ENCODE measurements around the gene GCFC2. TPM values are rescaled to one million over a fixed set of nuclear protein-coding genes. Genes with fewer than 3 reads are reported as not detected.

The GCFC2 gene
- total and polyA plus RNA-seq, 9 donors: 15.8 to 40.5 (median 24.5) TPM

DNA sequence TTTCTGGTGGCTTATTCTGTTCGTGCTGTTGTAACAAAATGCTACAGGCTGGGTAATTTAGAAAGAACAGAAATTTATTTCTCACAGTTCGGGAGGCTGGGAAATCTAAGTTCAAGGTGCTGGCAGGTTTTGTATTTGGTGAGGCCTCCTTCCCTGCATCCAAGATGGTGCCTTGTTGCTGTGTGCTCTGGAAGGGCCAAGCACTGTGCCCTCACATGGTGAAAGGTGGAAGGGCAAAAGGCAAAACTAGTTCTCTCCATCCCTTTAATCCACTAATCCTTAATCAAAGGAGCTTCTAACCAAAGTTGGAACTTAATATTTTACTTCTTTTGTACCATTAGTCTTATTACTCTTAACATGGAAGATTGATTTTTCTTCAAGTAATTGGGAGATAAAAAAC is 56.7 kb downstream of the GCFC2 start:
- Histone ChIP-seq H3K9me3 (peaks cover 0 to 3% of the 10 kb centered on the region in 2 donors), H3K4me1 (ENCODE audit: insufficient read depth) (no peaks in the 10 kb centered on the region), H3K27ac (no peak overlapping the region), H3K36me3 (no peaks in the 10 kb centered on the region), H3K27me3 (no peaks in the 10 kb centered on the region), H3K4me3 (no peak overlapping the region)
- 94 to 98% (median 96%) methylated on average over 2 of the region's 2 CpGs for WGBS, 3 donors
- intact Hi-C loops (cut with DNase I): no loop called here
- no peak for DNase-seq
- no peak for TF ChIP-seq POLR2A (IDR thresholded peaks at IDR 0.05)
- TF ChIP-seq EP300 (IDR thresholded peaks at IDR 0.05): no peak
- TF ChIP-seq, protein P1, sequence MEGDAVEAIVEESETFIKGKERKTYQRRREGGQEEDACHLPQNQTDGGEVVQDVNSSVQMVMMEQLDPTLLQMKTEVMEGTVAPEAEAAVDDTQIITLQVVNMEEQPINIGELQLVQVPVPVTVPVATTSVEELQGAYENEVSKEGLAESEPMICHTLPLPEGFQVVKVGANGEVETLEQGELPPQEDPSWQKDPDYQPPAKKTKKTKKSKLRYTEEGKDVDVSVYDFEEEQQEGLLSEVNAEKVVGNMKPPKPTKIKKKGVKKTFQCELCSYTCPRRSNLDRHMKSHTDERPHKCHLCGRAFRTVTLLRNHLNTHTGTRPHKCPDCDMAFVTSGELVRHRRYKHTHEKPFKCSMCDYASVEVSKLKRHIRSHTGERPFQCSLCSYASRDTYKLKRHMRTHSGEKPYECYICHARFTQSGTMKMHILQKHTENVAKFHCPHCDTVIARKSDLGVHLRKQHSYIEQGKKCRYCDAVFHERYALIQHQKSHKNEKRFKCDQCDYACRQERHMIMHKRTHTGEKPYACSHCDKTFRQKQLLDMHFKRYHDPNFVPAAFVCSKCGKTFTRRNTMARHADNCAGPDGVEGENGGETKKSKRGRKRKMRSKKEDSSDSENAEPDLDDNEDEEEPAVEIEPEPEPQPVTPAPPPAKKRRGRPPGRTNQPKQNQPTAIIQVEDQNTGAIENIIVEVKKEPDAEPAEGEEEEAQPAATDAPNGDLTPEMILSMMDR (IDR thresholded peaks at IDR 0.05): no peak

DNA sequence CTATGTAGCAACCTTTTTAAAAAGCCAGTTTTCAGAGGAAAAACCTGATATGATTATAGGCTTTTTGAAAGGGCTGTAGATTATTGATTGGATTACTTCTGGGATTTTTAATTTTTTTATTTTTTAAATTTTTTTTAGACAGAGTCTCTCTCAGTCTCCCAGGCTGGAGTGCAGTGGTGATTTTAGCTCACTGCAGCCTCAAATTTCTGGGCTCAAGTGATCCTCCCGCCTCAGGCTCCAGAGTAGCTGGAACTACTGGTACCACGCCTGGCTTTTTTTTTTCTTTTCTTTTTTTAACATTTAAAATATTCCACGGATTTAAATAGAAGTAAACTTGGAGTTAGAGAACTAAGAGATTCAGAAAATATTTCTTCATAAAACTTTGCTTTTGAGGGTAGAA is 62.9 kb downstream of the GCFC2 start:
- DNase-seq: no peak
- Histone ChIP-seq H3K36me3 (no peaks in the 10 kb centered on the region), H3K27me3 (no peaks in the 10 kb centered on the region), H3K27ac (no peak overlapping the region), H3K9me3 (no peaks in the 10 kb centered on the region), H3K4me1 (ENCODE audit: insufficient read depth) (no peaks in the 10 kb centered on the region), H3K4me3 (no peak overlapping the region)
- 79 to 81% (median 80%) methylated on average over 3 of the region's 3 CpGs for WGBS, 3 donors
- TF ChIP-seq POLR2A (IDR thresholded peaks at IDR 0.05) (no peak), EP300 (IDR thresholded peaks at IDR 0.05) (no peak)
- TF ChIP-seq, protein P1 (IDR thresholded peaks at IDR 0.05): no peak
- intact Hi-C loops (cut with DNase I): no loop called here

DNA sequence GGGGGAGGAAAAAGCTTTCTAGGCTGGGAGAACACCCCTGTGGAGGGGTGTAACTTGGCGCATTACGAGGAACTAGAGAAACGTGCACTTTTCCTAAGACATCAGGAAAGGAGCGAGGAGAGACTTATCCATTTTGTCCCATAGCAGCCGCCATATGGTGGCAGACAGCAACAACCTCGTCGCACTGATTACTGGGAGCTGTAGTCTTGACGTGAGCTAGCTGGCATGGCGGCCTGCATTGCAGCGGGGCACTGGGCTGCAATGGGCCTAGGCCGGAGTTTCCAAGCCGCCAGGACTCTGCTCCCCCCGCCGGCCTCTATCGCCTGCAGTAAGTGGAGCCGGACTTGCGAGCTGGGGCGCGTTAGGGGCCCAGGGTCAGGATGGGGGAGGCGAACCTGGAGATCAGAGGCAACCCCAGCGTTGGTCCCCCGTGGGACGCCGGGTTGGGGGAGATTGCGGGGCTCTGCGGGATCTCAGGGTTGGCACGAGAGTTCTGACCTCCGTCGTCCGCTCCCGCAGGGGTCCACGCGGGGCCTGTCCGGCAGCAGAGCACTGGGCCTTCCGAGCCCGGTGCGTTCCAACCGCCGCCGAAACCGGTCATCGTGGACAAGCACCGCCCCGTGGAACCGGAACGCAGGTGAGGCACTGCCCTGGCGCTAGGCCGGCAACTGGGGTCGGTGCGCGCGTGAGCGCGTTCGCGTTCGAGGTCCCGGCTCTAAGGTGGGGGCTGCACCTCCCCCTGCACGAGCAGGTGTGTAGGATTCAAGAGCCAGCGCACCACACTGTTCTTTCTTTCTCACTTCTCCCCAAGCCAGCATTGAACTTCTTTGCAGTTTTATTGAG is 63.9 kb downstream of the GCFC2 start, which contains the start of gene MRPL19:
Gene MRPL19 (plus strand): TSS at position 201 of the 843 bp plus-strand sequence. CDS start 25 bp downstream, at position 226.
- no peak for TF ChIP-seq EP300 (IDR thresholded peaks at IDR 0.05)
- TF ChIP-seq, protein P1 (IDR thresholded peaks at IDR 0.05): peak in 1 of 3 donors; percentile 3
- peak; percentile 29 for TF ChIP-seq POLR2A (IDR thresholded peaks at IDR 0.05)
- Histone ChIP-seq H3K27me3 (no peaks in the 10 kb centered on the region), H3K9me3 (no peaks in the 10 kb centered on the region), H3K36me3 (no peaks in the 10 kb centered on the region), H3K4me3 (peak within 1 kb of the TSS; percentile 93), H3K4me1 (ENCODE audit: insufficient read depth) (no peaks in the 10 kb centered on the region), H3K27ac (peak within 1 kb of the TSS; percentile 3 to 62)
- intact Hi-C loops (cut with DNase I): no loop called here
- DNase-seq: peak; percentile 81 to 86 (median 83)
- WGBS, 3 donors: 0 to 1% (median 1%) methylated on average over 44 to 60 of the region's 60 CpGs

DNA sequence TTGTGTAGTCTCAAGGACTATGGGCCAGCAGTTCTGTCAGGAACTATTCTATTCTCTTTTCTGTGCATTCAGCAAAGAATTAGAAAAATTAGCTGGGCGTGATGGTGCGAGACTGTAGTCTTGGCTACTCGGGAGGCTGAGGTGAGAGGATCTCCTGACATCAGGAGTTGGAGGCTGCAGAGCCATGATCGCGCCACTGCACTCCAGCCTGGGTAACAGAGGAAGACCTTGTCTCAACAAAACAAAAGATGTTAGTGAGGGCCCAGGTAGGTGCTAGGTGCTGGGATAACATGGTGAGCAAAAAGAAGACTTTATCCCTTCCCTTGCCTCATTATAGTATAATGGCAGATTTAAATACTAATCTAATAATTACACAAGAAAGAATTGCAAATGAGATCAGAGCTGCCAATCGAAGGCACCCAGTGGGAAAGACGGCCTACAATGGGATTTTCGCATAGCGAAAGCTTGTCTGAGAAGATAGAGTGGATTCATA is 64.6 kb downstream of the GCFC2 start:
- Histone ChIP-seq H3K36me3 (no peaks in the 10 kb centered on the region), H3K9me3 (no peaks in the 10 kb centered on the region), H3K4me3 (peak overlapping the region; percentile 93), H3K4me1 (ENCODE audit: insufficient read depth) (no peaks in the 10 kb centered on the region), H3K27ac (peak overlapping the region in 1 of 2 donors; percentile 62), H3K27me3 (no peaks in the 10 kb centered on the region)
- WGBS, 3 donors: 67 to 79% (median 78%) methylated on average over 9 of the region's 9 CpGs
- DNase-seq: no peak
- intact Hi-C loops (cut with DNase I): no loop called here
- TF ChIP-seq POLR2A (IDR thresholded peaks at IDR 0.05) (no peak), EP300 (IDR thresholded peaks at IDR 0.05) (no peak)
- TF ChIP-seq, protein P1 (IDR thresholded peaks at IDR 0.05): no peak
